ENCODE measurements around the gene OR10P1.

Gene OR10P1

GRCh38 chr12:55673638-55674037 is 36.9 kb downstream of the OR10P1 start:
- Histone ChIP-seq H2AFZ (ENCODE audit: low read length) (peak overlapping the region; percentile 38), H3K9ac (ENCODE audit: low read depth, low read length, poor library complexity, severe bottlenecking) (no peak overlapping the region), H3K9me2 (replicated peaks; ENCODE audit: low read depth, low read length) (no peaks in the 10 kb centered on the region), H3K4me3 (ENCODE audit: low read length, poor library complexity, severe bottlenecking) (no peak overlapping the region), H3F3A (ENCODE audit: low read depth) (no peaks in the 10 kb centered on the region), H3K4me2 (ENCODE audit: low read depth, low read length, poor library complexity, severe bottlenecking) (no peak overlapping the region), H3K9me3 (ENCODE audit: insufficient read depth, low read depth, low read length) (no peaks in the 10 kb centered on the region), H4K20me1 (ENCODE audit: insufficient read depth, low read length, poor library complexity, severe bottlenecking) (no peaks in the 10 kb centered on the region), H3K36me3 (ENCODE audit: insufficient read depth, low read length) (no peaks in the 10 kb centered on the region), H3K79me2 (ENCODE audit: insufficient read depth, low read length) (no peaks in the 10 kb centered on the region), H3K4me1 (ENCODE audit: insufficient read depth, low read length, poor library complexity, severe bottlenecking) (no peaks in the 10 kb centered on the region), H3K27me3 (ENCODE audit: insufficient read depth, low read length, poor library complexity, severe bottlenecking) (no peaks in the 10 kb centered on the region)
- TF ChIP-seq EZH2phosphoT487 (IDR thresholded peaks at IDR 0.05; ENCODE audit: borderline replicate concordance), result no peak
- no peak for TF ChIP-seq CTCF (conservative IDR thresholded peaks at IDR 0.05; ENCODE audit: low read length)

- H3K4me2 ChIP-seq (ENCODE audit: low read depth, low read length, poor library complexity, severe bottlenecking), result no peak overlapping the region
- no peak overlapping the region for H2AFZ ChIP-seq (ENCODE audit: low read length)
- no peaks in the 10 kb centered on the region for H3K9me3 ChIP-seq (ENCODE audit: insufficient read depth, low read depth, low read length)
- H3K27me3 ChIP-seq (ENCODE audit: insufficient read depth, low read length, poor library complexity, severe bottlenecking), result no peaks in the 10 kb centered on the region
- H3K4me1 ChIP-seq (ENCODE audit: insufficient read depth, low read length, poor library complexity, severe bottlenecking), result no peaks in the 10 kb centered on the region
- no peaks in the 10 kb centered on the region for H3K9me2 ChIP-seq (replicated peaks; ENCODE audit: low read depth, low read length)
- H3K9ac ChIP-seq (ENCODE audit: low read depth, low read length, poor library complexity, severe bottlenecking), result no peak overlapping the region
- H3F3A ChIP-seq (ENCODE audit: low read depth), result no peaks in the 10 kb centered on the region
- H3K36me3 ChIP-seq (ENCODE audit: insufficient read depth, low read length), result no peaks in the 10 kb centered on the region
- H3K4me3 ChIP-seq (ENCODE audit: low read length, poor library complexity, severe bottlenecking), result no peak overlapping the region
- no peaks in the 10 kb centered on the region for H4K20me1 ChIP-seq (ENCODE audit: insufficient read depth, low read length, poor library complexity, severe bottlenecking)
- no peaks in the 10 kb centered on the region for H3K79me2 ChIP-seq (ENCODE audit: insufficient read depth, low read length)
- TF ChIP-seq CTCF (conservative IDR thresholded peaks at IDR 0.05; ENCODE audit: low read length), result no peak
- no peak for TF ChIP-seq EZH2phosphoT487 (IDR thresholded peaks at IDR 0.05; ENCODE audit: borderline replicate concordance)
Measured at GRCh38 chr12:55675666-55676065, 39.0 kb downstream of the OR10P1 start.

- Histone ChIP-seq H4K20me1 (ENCODE audit: insufficient read depth, low read length, poor library complexity, severe bottlenecking) (no peaks in the 10 kb centered on the region), H3K9me3 (ENCODE audit: insufficient read depth, low read depth, low read length) (no peaks in the 10 kb centered on the region), H3K9ac (ENCODE audit: low read depth, low read length, poor library complexity, severe bottlenecking) (no peak overlapping the region), H3K36me3 (ENCODE audit: insufficient read depth, low read length) (no peaks in the 10 kb centered on the region), H2AFZ (ENCODE audit: low read length) (no peak overlapping the region), H3K4me2 (ENCODE audit: low read depth, low read length, poor library complexity, severe bottlenecking) (no peak overlapping the region), H3K4me3 (ENCODE audit: low read length, poor library complexity, severe bottlenecking) (no peak overlapping the region), H3F3A (ENCODE audit: low read depth) (no peaks in the 10 kb centered on the region), H3K9me2 (replicated peaks; ENCODE audit: low read depth, low read length) (no peaks in the 10 kb centered on the region), H3K79me2 (ENCODE audit: insufficient read depth, low read length) (no peaks in the 10 kb centered on the region), H3K4me1 (ENCODE audit: insufficient read depth, low read length, poor library complexity, severe bottlenecking) (peaks cover 6% of the 10 kb centered on the region), H3K27me3 (ENCODE audit: insufficient read depth, low read length, poor library complexity, severe bottlenecking) (no peaks in the 10 kb centered on the region)
- TF ChIP-seq EZH2phosphoT487 (IDR thresholded peaks at IDR 0.05; ENCODE audit: borderline replicate concordance), result no peak
- TF ChIP-seq CTCF (conservative IDR thresholded peaks at IDR 0.05; ENCODE audit: low read length), result no peak
Measured at GRCh38 chr12:55676707-55677106, 40.0 kb downstream of the OR10P1 start.

Data from Loucy (cell line).